ENCODE measurements around the gene CDKN1A. TPM values are rescaled to one million over a fixed set of nuclear protein-coding genes. Genes with fewer than 3 reads are reported as not detected.

The CDKN1A gene
- total RNA-seq, 4 donors from 2014 or later = 47.3 to 613 (median 93.3) TPM

DNA sequence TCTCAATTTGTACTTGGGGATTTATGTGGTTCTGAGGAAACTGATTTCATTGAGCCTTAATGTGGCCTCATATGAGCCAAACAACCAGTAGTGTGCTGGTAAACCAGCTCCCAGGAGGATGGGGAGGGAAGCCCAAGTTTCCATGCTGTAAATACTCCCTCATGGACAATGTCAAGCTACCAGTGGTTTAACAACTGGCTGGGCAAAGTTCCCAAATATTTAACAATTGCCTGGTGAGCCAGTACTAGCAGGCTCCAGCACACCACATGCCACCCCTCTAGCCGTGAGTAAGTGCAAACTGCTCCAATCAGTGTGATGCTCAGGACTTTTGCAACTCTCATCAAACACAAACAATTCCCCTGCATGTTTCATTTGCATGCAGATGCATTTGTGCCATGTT is 19.2 kb upstream of the CDKN1A start:
- intact Hi-C loops (cut with DNase I) = no loop called here
- DNase-seq (ENCODE audit: extremely low spot score) = no peak
- TF ChIP-seq EP300 (IDR thresholded peaks at IDR 0.05) (no peak), POLR2AphosphoS5 (IDR thresholded peaks at IDR 0.05) (no peak), POLR2A (IDR thresholded peaks at IDR 0.05; ENCODE audit: low read depth) (no peak)
- TF ChIP-seq, protein P1, sequence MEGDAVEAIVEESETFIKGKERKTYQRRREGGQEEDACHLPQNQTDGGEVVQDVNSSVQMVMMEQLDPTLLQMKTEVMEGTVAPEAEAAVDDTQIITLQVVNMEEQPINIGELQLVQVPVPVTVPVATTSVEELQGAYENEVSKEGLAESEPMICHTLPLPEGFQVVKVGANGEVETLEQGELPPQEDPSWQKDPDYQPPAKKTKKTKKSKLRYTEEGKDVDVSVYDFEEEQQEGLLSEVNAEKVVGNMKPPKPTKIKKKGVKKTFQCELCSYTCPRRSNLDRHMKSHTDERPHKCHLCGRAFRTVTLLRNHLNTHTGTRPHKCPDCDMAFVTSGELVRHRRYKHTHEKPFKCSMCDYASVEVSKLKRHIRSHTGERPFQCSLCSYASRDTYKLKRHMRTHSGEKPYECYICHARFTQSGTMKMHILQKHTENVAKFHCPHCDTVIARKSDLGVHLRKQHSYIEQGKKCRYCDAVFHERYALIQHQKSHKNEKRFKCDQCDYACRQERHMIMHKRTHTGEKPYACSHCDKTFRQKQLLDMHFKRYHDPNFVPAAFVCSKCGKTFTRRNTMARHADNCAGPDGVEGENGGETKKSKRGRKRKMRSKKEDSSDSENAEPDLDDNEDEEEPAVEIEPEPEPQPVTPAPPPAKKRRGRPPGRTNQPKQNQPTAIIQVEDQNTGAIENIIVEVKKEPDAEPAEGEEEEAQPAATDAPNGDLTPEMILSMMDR (IDR thresholded peaks at IDR 0.05) = no peak
- H3K4me3 ChIP-seq = no peak overlapping the region
- peaks cover 7 to 30% (median 22%) of the 10 kb centered on the region in 4 donors for H3K4me1 ChIP-seq
- 67% methylated on average over 1 of the region's 1 CpG for WGBS
- H3K27me3 ChIP-seq = peaks cover 0 to 2% (median 0%) of the 10 kb centered on the region in 4 donors
- H3K9me3 ChIP-seq = no peaks in the 10 kb centered on the region
- H3K27ac ChIP-seq (replicated peaks in 1 of 4) = no peak overlapping the region
- H3K36me3 ChIP-seq = no peaks in the 10 kb centered on the region

DNA sequence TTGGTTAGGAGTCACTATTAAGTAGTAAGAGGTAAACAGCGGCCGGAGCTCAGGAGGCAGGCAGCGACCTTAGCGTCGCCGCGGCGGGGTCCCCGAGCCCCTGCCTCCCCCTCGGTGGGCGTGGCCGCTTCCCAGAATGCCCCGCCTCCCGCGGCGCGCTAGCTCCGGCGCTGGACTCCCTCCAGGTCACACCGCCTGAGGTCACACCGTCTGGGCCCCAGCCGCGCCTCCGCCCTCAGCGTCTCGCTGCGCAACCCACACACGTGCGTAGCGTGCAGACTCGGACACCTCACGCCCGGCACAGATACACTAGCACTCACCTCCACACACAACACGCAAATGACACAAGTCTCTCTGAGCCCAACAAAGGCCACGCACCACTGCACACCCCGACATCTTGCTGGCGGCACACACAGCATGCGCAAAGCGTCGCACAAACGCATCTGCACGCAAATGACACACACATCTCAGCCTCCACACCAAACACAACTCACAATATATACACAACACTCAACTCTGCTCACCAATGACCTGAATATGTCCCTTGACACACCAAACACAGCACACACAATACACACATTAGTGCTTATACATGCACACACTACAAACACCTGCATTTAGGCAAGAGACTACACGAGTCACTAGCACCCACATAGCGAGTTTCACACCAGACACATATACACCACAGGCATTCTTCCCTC is 17.6 kb upstream of the CDKN1A start:
- H3K4me1 ChIP-seq = peaks cover 7 to 30% (median 22%) of the 10 kb centered on the region in 4 donors
- no peaks in the 10 kb centered on the region for H3K36me3 ChIP-seq
- H3K4me3 ChIP-seq = peak overlapping the region; percentile 20 to 40 (median 34)
- DNase-seq (ENCODE audit: extremely low spot score) = no peak
- intact Hi-C loops (cut with DNase I) = no loop called here
- 36% methylated on average over 34 of the region's 44 CpGs for WGBS
- no peaks in the 10 kb centered on the region for H3K27me3 ChIP-seq
- peak in 1 of 2 donors; percentile 72 for TF ChIP-seq POLR2AphosphoS5 (IDR thresholded peaks at IDR 0.05)
- no peak for TF ChIP-seq POLR2A (IDR thresholded peaks at IDR 0.05; ENCODE audit: low read depth)
- no peak for TF ChIP-seq EP300 (IDR thresholded peaks at IDR 0.05)
- no peaks in the 10 kb centered on the region for H3K9me3 ChIP-seq
- peak overlapping the region in 2 of 4 donors; percentile 20 to 41 for H3K27ac ChIP-seq (replicated peaks in 1 of 4)

DNA sequence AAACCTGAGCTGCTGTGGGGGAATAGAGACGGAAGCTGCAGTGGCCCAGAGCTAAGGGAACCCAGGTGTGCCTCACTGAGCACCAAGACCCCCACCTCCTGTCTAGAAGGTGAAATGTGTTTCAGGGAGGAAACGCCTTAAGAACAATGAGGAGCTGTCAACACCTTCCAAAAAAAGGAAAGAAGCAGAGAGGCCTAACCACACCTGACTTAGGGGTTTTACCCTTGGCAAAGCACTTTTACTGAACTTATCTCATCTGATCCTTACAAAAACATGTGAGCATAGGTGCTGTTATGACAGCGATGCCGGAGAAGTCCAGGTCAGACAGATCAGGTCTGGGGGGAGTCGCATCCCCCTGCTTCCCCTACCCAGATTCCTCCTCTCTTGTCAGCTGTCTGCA is 16.1 kb upstream of the CDKN1A start:
- Histone ChIP-seq H3K27me3 (no peaks in the 10 kb centered on the region), H3K27ac (replicated peaks in 1 of 4) (no peak overlapping the region), H3K9me3 (no peaks in the 10 kb centered on the region), H3K4me1 (peaks cover 10 to 32% (median 28%) of the 10 kb centered on the region in 4 donors), H3K4me3 (no peak overlapping the region), H3K36me3 (no peaks in the 10 kb centered on the region)
- DNase-seq (ENCODE audit: extremely low spot score) = no peak
- TF ChIP-seq POLR2A (IDR thresholded peaks at IDR 0.05; ENCODE audit: low read depth) = no peak
- TF ChIP-seq, protein P1 (IDR thresholded peaks at IDR 0.05) = no peak
- no peak for TF ChIP-seq EP300 (IDR thresholded peaks at IDR 0.05)
- TF ChIP-seq POLR2AphosphoS5 (IDR thresholded peaks at IDR 0.05) = no peak
- 92% methylated on average over 5 of the region's 5 CpGs for WGBS
- intact Hi-C loops (cut with DNase I) = no loop called here

DNA sequence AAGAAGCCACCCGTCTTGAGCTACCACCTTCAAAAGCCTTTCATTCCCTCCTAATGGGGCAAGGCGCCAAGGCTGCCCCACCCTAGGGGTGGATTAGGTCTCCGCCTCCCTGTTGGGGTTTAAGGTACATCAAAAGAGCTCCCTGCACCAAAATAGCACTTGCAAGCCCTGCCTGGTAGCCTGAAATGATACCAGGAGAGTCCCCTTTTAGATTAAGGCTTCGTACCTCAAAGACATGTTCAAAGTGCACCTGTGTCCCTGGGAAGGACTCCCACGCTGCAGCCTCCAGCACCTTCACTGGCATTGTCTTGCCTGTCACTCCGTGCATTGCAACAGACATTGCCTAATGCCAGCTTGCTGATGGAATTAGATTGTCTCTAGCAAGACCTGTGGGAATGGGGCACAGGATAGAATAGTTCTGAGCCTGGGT is 15.7 kb upstream of the CDKN1A start:
- Histone ChIP-seq H3K9me3 (no peaks in the 10 kb centered on the region), H3K4me1 (peaks cover 11 to 31% (median 26%) of the 10 kb centered on the region in 4 donors), H3K27me3 (no peaks in the 10 kb centered on the region), H3K36me3 (no peaks in the 10 kb centered on the region), H3K4me3 (no peak overlapping the region), H3K27ac (replicated peaks in 1 of 4) (no peak overlapping the region)
- 83% methylated on average over 5 of the region's 6 CpGs for WGBS
- DNase-seq (ENCODE audit: extremely low spot score) = no peak
- intact Hi-C loops (cut with DNase I) = no loop called here
- TF ChIP-seq POLR2A (IDR thresholded peaks at IDR 0.05; ENCODE audit: low read depth) (no peak), EP300 (IDR thresholded peaks at IDR 0.05) (no peak), POLR2AphosphoS5 (IDR thresholded peaks at IDR 0.05) (no peak)
- TF ChIP-seq, protein P1 (IDR thresholded peaks at IDR 0.05) = no peak

DNA sequence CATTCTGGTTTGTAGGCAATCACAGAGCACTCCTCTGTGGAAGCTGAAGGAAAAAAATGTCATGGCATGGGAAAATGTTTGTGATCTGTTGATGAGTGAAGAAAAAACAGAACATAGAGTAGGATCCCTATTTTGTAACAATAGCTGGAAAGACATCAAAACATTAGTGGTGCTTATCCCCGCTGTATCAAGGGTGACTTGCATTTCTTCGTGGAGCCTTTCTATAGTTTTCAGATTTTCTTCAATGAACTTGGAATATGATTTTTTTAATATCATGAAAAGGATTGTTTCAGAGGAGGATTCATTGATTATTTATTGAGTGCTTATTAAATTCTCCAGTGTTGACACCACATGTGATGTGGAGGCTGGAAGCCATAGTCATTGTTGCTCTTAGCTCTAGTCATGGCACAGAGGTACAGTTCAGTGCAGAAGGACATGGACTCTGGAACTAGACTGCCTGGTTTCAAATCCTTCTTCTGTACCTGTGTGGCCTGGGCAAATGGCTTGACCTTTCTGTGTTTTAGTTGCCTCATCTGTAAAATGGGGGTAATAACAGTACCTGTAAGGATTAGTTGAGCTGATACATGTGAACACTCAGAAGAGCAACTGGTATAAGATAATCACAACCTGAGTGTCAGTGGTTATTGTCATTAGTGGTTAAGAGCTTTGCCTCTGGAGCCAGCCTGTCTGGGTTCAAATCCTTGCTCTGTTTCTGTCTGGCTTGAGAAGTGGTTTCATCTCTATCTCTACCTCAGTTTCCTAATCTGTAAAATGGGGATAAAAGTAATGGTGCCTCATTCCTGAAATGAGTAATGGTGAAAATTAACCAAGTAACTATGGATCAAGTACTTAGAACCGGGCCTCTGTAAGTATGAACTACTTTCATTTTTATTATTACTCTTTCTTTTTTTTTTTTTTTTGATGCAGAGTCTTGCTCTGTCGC is 14.7 kb upstream of the CDKN1A start:
- WGBS = 83% methylated on average over 4 of the region's 4 CpGs
- intact Hi-C loops (cut with DNase I) = no loop called here
- no peak overlapping the region for H3K27ac ChIP-seq (replicated peaks in 1 of 4)

More for the DNA sequence above, 14.7 kb upstream of the CDKN1A start:
- no peak for DNase-seq (ENCODE audit: extremely low spot score)
- TF ChIP-seq POLR2AphosphoS5 (IDR thresholded peaks at IDR 0.05) = no peak
- TF ChIP-seq, protein P1 (IDR thresholded peaks at IDR 0.05) = no peak
- TF ChIP-seq POLR2A (IDR thresholded peaks at IDR 0.05; ENCODE audit: low read depth) = no peak
- no peak for TF ChIP-seq EP300 (IDR thresholded peaks at IDR 0.05)
- Histone ChIP-seq H3K9me3 (no peaks in the 10 kb centered on the region), H3K36me3 (no peaks in the 10 kb centered on the region), H3K4me3 (no peak overlapping the region), H3K27me3 (no peaks in the 10 kb centered on the region), H3K4me1 (peaks cover 11 to 25% (median 22%) of the 10 kb centered on the region in 4 donors)
